Osteoblast (primary cell): ENCODE data around the gene NHLRC2. TPM values are rescaled to one million over a fixed set of nuclear protein-coding genes. Genes with fewer than 3 reads are reported as not detected.

Experiments
- DNase-seq: peaks from one replicate; pipeline ENCODE4 v3.0.0; 2011; ENCODE audit warnings: low spot score, mixed read lengths; ENCODE audit not compliant: insufficient read length; ENCODE audit errors: missing footprints
- H2AFZ ChIP-seq: 2 replicates; pipeline ENCODE4 v1.6.0; 2011; ENCODE audit warnings: mild to moderate bottlenecking, low read length
- H3K27ac ChIP-seq: 2 replicates; pipeline ENCODE4 v1.5.1; 2011; ENCODE audit warnings: mild to moderate bottlenecking, low read depth, low read length, moderate library complexity
- H3K27me3 ChIP-seq: 2 replicates; pipeline ENCODE4 v1.6.0; 2012; ENCODE audit warnings: mild to moderate bottlenecking, control low read depth, inconsistent platforms, low read length, moderate library complexity; ENCODE audit not compliant: insufficient read depth
- H3K36me3 ChIP-seq: 2 replicates; pipeline ENCODE4 v1.5.1; 2011; ENCODE audit warnings: mild to moderate bottlenecking, low read length, control low read depth, moderate library complexity; ENCODE audit not compliant: insufficient read depth
- H3K4me1 ChIP-seq: 2 replicates; pipeline ENCODE4 v1.5.1; 2011; ENCODE audit warnings: mild to moderate bottlenecking, low read length, control low read depth, moderate library complexity; ENCODE audit not compliant: insufficient read depth
- H3K4me2 ChIP-seq: 2 replicates; pipeline ENCODE4 v1.6.0; 2011; ENCODE audit warnings: mild to moderate bottlenecking, low read length; ENCODE audit not compliant: insufficient read depth
- H3K4me3 ChIP-seq: fragments of 200-600 bp; sonication (generic); 3 replicates; pipeline ENCODE4 v1.5.1; 2012; ENCODE audit warnings: mild to moderate bottlenecking, low read length, inconsistent platforms; ENCODE audit not compliant: insufficient read depth
- H3K79me2 ChIP-seq: 2 replicates; pipeline ENCODE4 v1.6.0; 2012; ENCODE audit warnings: mild to moderate bottlenecking, low read length, control low read depth, inconsistent platforms; ENCODE audit not compliant: insufficient read depth
- H3K9me3 ChIP-seq: 2 replicates; pipeline ENCODE4 v1.5.1; 2011; ENCODE audit warnings: low read depth, low read length, control low read depth
- H4K20me1 ChIP-seq: 2 replicates; pipeline ENCODE4 v1.6.0; 2012; ENCODE audit warnings: mild to moderate bottlenecking, low read length, control low read depth; ENCODE audit not compliant: insufficient read depth
- CTCF ChIP-seq: IDR thresholded peaks from 2 replicates; pipeline ENCODE4 v1.5.1; 2011; ENCODE audit warnings: mild to moderate bottlenecking, low read depth, low read length, moderate library complexity; ENCODE audit errors: extremely low read depth
- total RNA-seq: library from RNA; depleted of rRNA; stranded (reverse); fragments of >200 nt; gene quantifications from 2 replicates; pipeline ENCODE4 v1.2.3, GENCODE V29; 2012

NHLRC2 gene
- total RNA-seq, 1 donor, result 15.6 TPM

- Histone ChIP-seq H3K79me2 (no peaks in the 10 kb centered on the region), H3K4me3 (no peak overlapping the region), H3K9me3 (no peaks in the 10 kb centered on the region), H3K4me1 (peaks cover 22% of the 10 kb centered on the region), H3K27me3 (no peaks in the 10 kb centered on the region), H4K20me1 (no peaks in the 10 kb centered on the region), H3K36me3 (no peaks in the 10 kb centered on the region), H3K27ac (peak overlapping the region; percentile 26), H2AFZ (no peak overlapping the region), H3K4me2 (no peak overlapping the region)
- no peak for TF ChIP-seq CTCF
- peak; percentile 94 for DNase-seq
Measured at GRCh38 chr10:113958631-113959382, 104.3 kb downstream of the NHLRC2 start.

DNA sequence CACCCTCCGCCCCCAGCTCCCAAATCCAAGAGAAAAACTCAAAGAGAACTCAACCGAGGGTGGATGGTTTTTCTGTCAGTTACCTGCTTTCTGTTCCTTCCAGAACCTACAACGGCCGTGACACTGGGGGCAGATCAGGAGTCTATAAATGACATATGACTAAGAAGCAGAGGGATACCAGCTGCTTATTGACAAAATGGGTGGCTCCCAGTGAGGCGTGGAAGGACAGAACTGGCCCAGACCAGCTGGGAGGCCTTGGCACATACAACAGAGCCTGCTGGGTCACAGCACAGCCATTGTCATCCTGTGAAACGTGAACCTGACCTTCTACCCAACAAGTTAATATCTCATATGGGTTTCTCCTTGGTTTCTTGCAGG, 104.9 kb downstream of the NHLRC2 start:
- Histone ChIP-seq H3K27me3 (no peaks in the 10 kb centered on the region), H2AFZ (no peak overlapping the region), H3K4me1 (peaks cover 22% of the 10 kb centered on the region), H4K20me1 (no peaks in the 10 kb centered on the region), H3K4me3 (no peak overlapping the region), H3K4me2 (no peak overlapping the region), H3K27ac (peak overlapping the region; percentile 26), H3K9me3 (no peaks in the 10 kb centered on the region), H3K79me2 (no peaks in the 10 kb centered on the region), H3K36me3 (no peaks in the 10 kb centered on the region)
- no peak for DNase-seq
- TF ChIP-seq CTCF, result no peak

DNA sequence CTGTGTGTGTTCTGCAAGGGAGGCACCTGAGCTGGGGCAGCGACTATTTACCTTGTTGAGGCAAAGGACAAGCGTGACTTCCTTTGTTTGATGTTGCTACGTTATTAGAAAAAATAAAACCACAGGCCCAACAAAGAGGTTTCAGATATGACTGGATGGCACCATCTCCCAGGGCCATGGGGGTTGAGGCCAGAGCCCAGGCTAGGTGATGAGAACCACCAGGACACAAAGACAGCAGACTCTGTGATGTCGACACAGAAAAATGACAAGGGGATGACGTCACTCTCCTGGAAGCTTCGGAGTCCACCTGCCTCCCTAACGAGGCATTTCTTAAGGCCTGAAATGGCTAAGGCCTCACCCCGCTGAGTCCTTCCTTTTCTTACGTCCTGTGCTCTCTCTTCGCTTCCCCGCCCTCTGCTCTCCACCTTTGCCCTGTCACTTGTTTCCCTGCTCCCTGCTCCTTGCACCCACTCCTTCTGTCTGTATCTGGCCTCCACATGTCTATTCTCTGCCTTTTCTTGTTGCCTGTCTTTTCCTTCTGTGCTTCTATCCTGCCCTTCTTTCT, 106.2 kb downstream of the NHLRC2 start:
- no peak for TF ChIP-seq CTCF
- H4K20me1 ChIP-seq, result no peaks in the 10 kb centered on the region
- no peak overlapping the region for H3K27ac ChIP-seq
- H3K4me3 ChIP-seq, result no peak overlapping the region
- H3K79me2 ChIP-seq, result no peaks in the 10 kb centered on the region
- no peak overlapping the region for H3K4me2 ChIP-seq
- no peaks in the 10 kb centered on the region for H3K36me3 ChIP-seq
- H3K27me3 ChIP-seq, result no peaks in the 10 kb centered on the region
- no peak overlapping the region for H2AFZ ChIP-seq
- H3K4me1 ChIP-seq, result peaks cover 22% of the 10 kb centered on the region
- no peaks in the 10 kb centered on the region for H3K9me3 ChIP-seq
- no peak for DNase-seq

DNA sequence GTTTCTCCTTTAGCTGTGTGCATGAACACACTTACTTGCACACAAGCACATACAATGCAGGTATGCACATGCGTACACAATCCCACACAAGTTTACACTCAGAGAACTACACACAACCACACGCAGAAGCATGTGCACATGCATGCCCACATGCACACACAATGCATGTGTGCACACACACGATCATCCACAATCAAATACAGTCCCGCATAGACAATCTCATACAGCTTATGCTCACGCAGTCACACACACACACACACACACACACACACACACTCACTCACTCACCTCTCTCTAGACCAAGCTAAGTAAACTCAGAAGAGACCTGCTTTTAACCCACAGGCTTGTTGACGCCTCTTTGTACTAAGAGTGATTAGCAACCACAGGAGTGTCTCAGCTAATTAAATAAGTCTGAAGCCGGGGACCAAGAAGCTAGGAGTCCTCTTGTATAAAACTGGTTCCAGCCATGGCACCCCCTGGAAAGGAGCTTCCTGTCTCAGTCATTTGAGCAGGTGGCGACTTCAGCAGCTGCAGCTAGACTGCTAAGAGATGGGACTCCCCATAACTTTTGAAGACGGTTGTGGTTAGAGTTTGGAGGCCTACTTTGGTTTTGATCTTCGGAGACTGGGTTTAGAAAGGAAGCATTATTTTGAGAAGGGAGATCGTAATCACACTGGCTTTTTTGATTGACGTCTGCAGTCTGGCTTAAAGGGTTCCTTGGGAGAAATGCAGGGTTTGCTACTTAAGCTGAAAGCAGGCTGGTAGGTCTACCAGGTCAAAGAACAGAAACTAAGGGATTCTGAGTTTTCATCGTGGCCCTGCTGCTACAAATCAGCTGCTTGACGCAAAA, 106.9 kb downstream of the NHLRC2 start:
- Histone ChIP-seq H3K4me2 (no peak overlapping the region), H3K36me3 (no peaks in the 10 kb centered on the region), H4K20me1 (no peaks in the 10 kb centered on the region), H3K4me1 (peaks cover 22% of the 10 kb centered on the region), H3K79me2 (no peaks in the 10 kb centered on the region), H3K9me3 (no peaks in the 10 kb centered on the region), H3K27me3 (no peaks in the 10 kb centered on the region), H2AFZ (no peak overlapping the region), H3K27ac (no peak overlapping the region), H3K4me3 (no peak overlapping the region)
- no peak for TF ChIP-seq CTCF
- DNase-seq, result no peak
